Right forelimb (tissue), 1 donor: ENCODE data around the gene VAT1.
"Not testable (repeated sequence)": the region's sequence is repeated elsewhere in the genome, so short reads cannot be mapped to it uniquely, and the experiment has no call there.

ENCODE experiments used
- DNase-seq: peaks from one replicate; pipeline ENCODE4 v3.0.0-alpha.2; 2018

The VAT1 gene

GRCh38 chr17:43021741-43022512 is at the start of gene VAT1:
VAT1 (minus strand) TSS chr17:43022385; CDS start chr17:43022322, 63 bp downstream.
- peak; percentile 88 for DNase-seq

- no peak for DNase-seq
Measured at GRCh38 chr17:43070872-43071271, 48.7 kb upstream of the VAT1 start.

- no peak for DNase-seq
Measured at GRCh38 chr17:43070257-43070656, 48.1 kb upstream of the VAT1 start.

GRCh38 chr17:43069368-43069898 is 47.2 kb upstream of the VAT1 start:
- no peak for DNase-seq

- DNase-seq = no peak
Measured at GRCh38 chr17:43068570-43069367, 46.6 kb upstream of the VAT1 start.

GRCh38 chr17:43062984-43063638 is 40.9 kb upstream of the VAT1 start:
- DNase-seq = no peak

- no peak for DNase-seq
Measured at GRCh38 chr17:43056051-43056450, 33.9 kb upstream of the VAT1 start.

GRCh38 chr17:43053008-43053407 is 30.8 kb upstream of the VAT1 start:
- DNase-seq = not testable (repeated sequence)

GRCh38 chr17:43051969-43052368 is 29.8 kb upstream of the VAT1 start:
- no peak for DNase-seq

- no peak for DNase-seq
Measured at GRCh38 chr17:43044024-43044423, 21.8 kb upstream of the VAT1 start.

GRCh38 chr17:43043307-43043706 is 21.1 kb upstream of the VAT1 start:
- DNase-seq = no peak

- no peak for DNase-seq
Measured at GRCh38 chr17:43042025-43042628, 19.9 kb upstream of the VAT1 start.

- no peak for DNase-seq
Measured at GRCh38 chr17:43040655-43041054, 18.5 kb upstream of the VAT1 start.

GRCh38 chr17:43039646-43040045 is 17.5 kb upstream of the VAT1 start:
- no peak for DNase-seq

GRCh38 chr17:43034894-43035293 is 12.7 kb upstream of the VAT1 start:
- no peak for DNase-seq

GRCh38 chr17:43033948-43034881 is 12.0 kb upstream of the VAT1 start:
- no peak for DNase-seq

- DNase-seq = no peak
Measured at GRCh38 chr17:43031666-43032065, 9.5 kb upstream of the VAT1 start.

- no peak for DNase-seq
Measured at GRCh38 chr17:43030137-43030767, 8.1 kb upstream of the VAT1 start.

- no peak for DNase-seq
Measured at GRCh38 chr17:43028221-43028861, 6.2 kb upstream of the VAT1 start.
